NCI-H774 (cell line): ENCODE data around the gene RAB7B.
A peak's percentile ranks its signal among the peaks of the same experiment; 100 is the strongest.

Source experiments
- DNase-seq: peaks from one replicate; lab custom pipeline; 2025; lab: John Stamatoyannopoulos, UW

The RAB7B gene

GRCh38 chr1:205948886-205949285 lies 54.3 kb downstream of the RAB7B start:
- DNase-seq = no peak

GRCh38 chr1:205948039-205948438 lies 55.2 kb downstream of the RAB7B start:
- DNase-seq = no peak

GRCh38 chr1:205947024-205947423 lies 56.2 kb downstream of the RAB7B start:
- DNase-seq = no peak

- DNase-seq = no peak
These were observed 58.1 kb downstream of the RAB7B start for GRCh38 chr1:205945069-205945468.

GRCh38 chr1:205944525-205944924 lies 58.7 kb downstream of the RAB7B start:
- no peak for DNase-seq

GRCh38 chr1:205943245-205943644 lies 60.0 kb downstream of the RAB7B start, which contains the start of gene SLC26A9:
TSS of gene SLC26A9 (minus strand) at chr1:205943456. CDS start at chr1:205935820, 7,636 bp downstream.
- no peak for DNase-seq

GRCh38 chr1:205942631-205943159 lies 60.5 kb downstream of the RAB7B start:
- no peak for DNase-seq

- DNase-seq = no peak
These were observed 62.5 kb downstream of the RAB7B start for GRCh38 chr1:205940710-205941109.

- peak; percentile 71 for DNase-seq
These were observed 63.4 kb downstream of the RAB7B start for GRCh38 chr1:205939690-205940330.

- no peak for DNase-seq
These were observed 64.5 kb downstream of the RAB7B start for GRCh38 chr1:205938682-205939081.

GRCh38 chr1:205936846-205937586 lies 66.2 kb downstream of the RAB7B start:
- DNase-seq = no peak

- no peak for DNase-seq
These were observed 66.9 kb downstream of the RAB7B start for GRCh38 chr1:205936311-205936710.

- no peak for DNase-seq
These were observed 67.3 kb downstream of the RAB7B start for GRCh38 chr1:205935869-205936268.

GRCh38 chr1:205934788-205935187 lies 68.4 kb downstream of the RAB7B start:
- DNase-seq = no peak

- no peak for DNase-seq
These were observed 69.2 kb downstream of the RAB7B start for GRCh38 chr1:205933671-205934618.

- no peak for DNase-seq
These were observed 70.4 kb downstream of the RAB7B start for GRCh38 chr1:205932776-205933175.

GRCh38 chr1:205930799-205931281 lies 72.4 kb downstream of the RAB7B start:
- DNase-seq = no peak

GRCh38 chr1:205930195-205930577 lies 73.0 kb downstream of the RAB7B start:
- DNase-seq = no peak

GRCh38 chr1:205929496-205930194 lies 73.5 kb downstream of the RAB7B start:
- DNase-seq = no peak

GRCh38 chr1:205928317-205928716 lies 74.9 kb downstream of the RAB7B start:
- no peak for DNase-seq

- DNase-seq = no peak
These were observed 75.5 kb downstream of the RAB7B start for GRCh38 chr1:205927676-205928075.
